Measurements from ENCODE around the gene C5AR1. TPM values are rescaled to one million over a fixed set of nuclear protein-coding genes. Genes with fewer than 3 reads are reported as not detected.

Gene C5AR1
- total and polyA plus RNA-seq, 2 experiments from 2014 or later: not detected

DNA sequence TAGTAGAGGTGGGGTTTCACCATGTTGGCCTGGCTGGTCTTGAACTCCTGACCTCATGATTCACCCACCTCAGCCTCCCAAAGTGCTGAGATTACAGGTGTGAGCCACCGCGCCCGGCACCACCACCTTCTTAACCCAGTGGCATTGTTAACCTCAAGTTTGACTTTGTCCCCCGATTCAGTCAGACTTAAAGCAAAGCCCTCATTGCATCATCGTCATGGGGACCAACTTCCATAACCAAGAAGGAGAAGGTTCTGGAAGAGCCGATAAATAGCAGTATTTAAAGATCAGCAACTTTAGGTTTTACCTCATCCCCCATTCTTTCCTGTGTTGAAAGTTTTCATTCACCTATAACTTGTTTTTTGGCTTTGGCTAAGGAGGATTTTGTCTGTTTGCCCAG is 41.6 kb upstream of the C5AR1 start:
- no peak overlapping the region for H3K27ac ChIP-seq

DNA sequence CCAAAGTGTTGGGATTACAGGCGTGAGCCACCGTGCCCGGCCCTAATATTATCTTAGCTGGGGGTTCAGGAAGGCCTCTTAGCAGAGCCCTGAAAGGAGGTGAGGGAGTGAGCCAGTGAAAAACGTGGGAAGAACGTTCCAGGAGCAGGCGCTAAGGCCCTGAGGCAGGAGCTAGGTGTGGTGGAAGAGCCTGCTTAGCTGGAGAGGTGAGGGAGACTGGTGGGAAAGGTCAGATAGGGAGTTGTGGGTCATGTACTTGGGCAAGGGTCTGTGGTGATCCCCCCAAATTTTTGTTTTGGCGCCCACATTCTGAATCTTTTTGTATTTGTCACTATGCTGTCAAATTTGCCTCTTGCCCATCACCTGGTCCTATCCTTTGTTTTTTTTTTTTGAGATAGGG is 40.1 kb upstream of the C5AR1 start:
- no peak overlapping the region for H3K27ac ChIP-seq
- TF ChIP-seq, protein P1, sequence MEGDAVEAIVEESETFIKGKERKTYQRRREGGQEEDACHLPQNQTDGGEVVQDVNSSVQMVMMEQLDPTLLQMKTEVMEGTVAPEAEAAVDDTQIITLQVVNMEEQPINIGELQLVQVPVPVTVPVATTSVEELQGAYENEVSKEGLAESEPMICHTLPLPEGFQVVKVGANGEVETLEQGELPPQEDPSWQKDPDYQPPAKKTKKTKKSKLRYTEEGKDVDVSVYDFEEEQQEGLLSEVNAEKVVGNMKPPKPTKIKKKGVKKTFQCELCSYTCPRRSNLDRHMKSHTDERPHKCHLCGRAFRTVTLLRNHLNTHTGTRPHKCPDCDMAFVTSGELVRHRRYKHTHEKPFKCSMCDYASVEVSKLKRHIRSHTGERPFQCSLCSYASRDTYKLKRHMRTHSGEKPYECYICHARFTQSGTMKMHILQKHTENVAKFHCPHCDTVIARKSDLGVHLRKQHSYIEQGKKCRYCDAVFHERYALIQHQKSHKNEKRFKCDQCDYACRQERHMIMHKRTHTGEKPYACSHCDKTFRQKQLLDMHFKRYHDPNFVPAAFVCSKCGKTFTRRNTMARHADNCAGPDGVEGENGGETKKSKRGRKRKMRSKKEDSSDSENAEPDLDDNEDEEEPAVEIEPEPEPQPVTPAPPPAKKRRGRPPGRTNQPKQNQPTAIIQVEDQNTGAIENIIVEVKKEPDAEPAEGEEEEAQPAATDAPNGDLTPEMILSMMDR (IDR thresholded peaks at IDR 0.05; ENCODE audit: low read depth, low read length): no peak
- H3K4me1 ChIP-seq (ENCODE audit: low read depth): no peaks in the 10 kb centered on the region
- no peak for DNase-seq (ENCODE audit: low read depth in 1 of 2, low spot score in 1 of 2)
- no peaks in the 10 kb centered on the region for H3K27me3 ChIP-seq
- no peaks in the 10 kb centered on the region for H3K9me3 ChIP-seq (ENCODE audit: low read depth)
- H3K36me3 ChIP-seq: peaks cover 10% of the 10 kb centered on the region
- H3K4me3 ChIP-seq: no peak overlapping the region

More for the DNA sequence above, 41.6 kb upstream of the C5AR1 start:
- no peaks in the 10 kb centered on the region for H3K4me1 ChIP-seq (ENCODE audit: low read depth)
- no peak for DNase-seq (ENCODE audit: low read depth in 1 of 2, low spot score in 1 of 2)
- no peaks in the 10 kb centered on the region for H3K9me3 ChIP-seq (ENCODE audit: low read depth)
- peaks cover 10% of the 10 kb centered on the region for H3K36me3 ChIP-seq
- H3K4me3 ChIP-seq: no peak overlapping the region
- no peaks in the 10 kb centered on the region for H3K27me3 ChIP-seq
- TF ChIP-seq, protein P1 (IDR thresholded peaks at IDR 0.05; ENCODE audit: low read depth, low read length): no peak

GRCh38 chr19:47270408-47270807 is 39.3 kb upstream of the C5AR1 start:
- no peak for DNase-seq (ENCODE audit: low read depth in 1 of 2, low spot score in 1 of 2)
- H3K4me3 ChIP-seq: no peak overlapping the region
- TF ChIP-seq, protein P1 (IDR thresholded peaks at IDR 0.05; ENCODE audit: low read depth, low read length): no peak
- H3K27me3 ChIP-seq: no peaks in the 10 kb centered on the region
- H3K4me1 ChIP-seq (ENCODE audit: low read depth): no peaks in the 10 kb centered on the region
- no peak overlapping the region for H3K27ac ChIP-seq
- H3K36me3 ChIP-seq: peaks cover 7% of the 10 kb centered on the region
- H3K9me3 ChIP-seq (ENCODE audit: low read depth): no peaks in the 10 kb centered on the region

DNA sequence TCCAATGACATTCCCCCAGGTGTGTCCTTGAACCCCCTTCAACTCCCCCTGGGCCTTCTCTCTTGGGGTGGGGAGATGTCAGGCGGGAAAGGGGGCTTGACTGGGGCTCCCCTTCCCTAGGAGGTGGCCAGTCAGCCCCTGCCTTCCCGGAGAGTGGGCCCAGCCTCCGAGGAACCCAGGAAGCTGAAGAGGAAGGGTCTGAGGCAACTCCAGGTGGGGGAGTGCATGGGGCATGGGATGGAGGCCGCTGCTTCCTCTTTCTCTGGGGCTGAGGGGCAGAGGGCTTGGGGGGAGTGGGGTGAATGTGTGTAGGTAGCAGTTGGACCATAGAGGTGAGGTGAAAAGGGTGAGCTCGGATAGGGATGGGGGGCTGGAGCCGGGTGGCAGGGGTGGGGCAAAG is 37.7 kb upstream of the C5AR1 start:
- Histone ChIP-seq H3K36me3 (no peaks in the 10 kb centered on the region), H3K9me3 (ENCODE audit: low read depth) (no peaks in the 10 kb centered on the region), H3K27me3 (no peaks in the 10 kb centered on the region), H3K4me3 (no peak overlapping the region), H3K27ac (no peak overlapping the region), H3K4me1 (ENCODE audit: low read depth) (no peaks in the 10 kb centered on the region)
- DNase-seq (ENCODE audit: low read depth in 1 of 2, low spot score in 1 of 2): no peak
- TF ChIP-seq, protein P1 (IDR thresholded peaks at IDR 0.05; ENCODE audit: low read depth, low read length): no peak

GRCh38 chr19:47272448-47273312 is 37.0 kb upstream of the C5AR1 start:
- TF ChIP-seq, protein P1 (IDR thresholded peaks at IDR 0.05; ENCODE audit: low read depth, low read length): no peak

More at GRCh38 chr19:47272448-47273312, 37.0 kb upstream of the C5AR1 start:
- Histone ChIP-seq H3K36me3 (no peaks in the 10 kb centered on the region), H3K4me3 (peak overlapping the region; percentile 69), H3K27ac (peak overlapping the region; percentile 84), H3K27me3 (no peaks in the 10 kb centered on the region), H3K9me3 (ENCODE audit: low read depth) (no peaks in the 10 kb centered on the region), H3K4me1 (ENCODE audit: low read depth) (no peaks in the 10 kb centered on the region)
- DNase-seq (ENCODE audit: low read depth in 1 of 2, low spot score in 1 of 2): no peak

Measured in cardiac muscle cell (in vitro differentiated cells and primary cell).